ENCODE results near the gene OPTC. TPM values are rescaled to one million over a fixed set of nuclear protein-coding genes. Genes with fewer than 3 reads are reported as not detected.

The OPTC gene
- total and polyA plus RNA-seq, 2 of the 8 experiments (the other 6 are each of a cell fraction or from before 2014, with no cell fraction given): 1.1 to 4.0 TPM

DNA sequence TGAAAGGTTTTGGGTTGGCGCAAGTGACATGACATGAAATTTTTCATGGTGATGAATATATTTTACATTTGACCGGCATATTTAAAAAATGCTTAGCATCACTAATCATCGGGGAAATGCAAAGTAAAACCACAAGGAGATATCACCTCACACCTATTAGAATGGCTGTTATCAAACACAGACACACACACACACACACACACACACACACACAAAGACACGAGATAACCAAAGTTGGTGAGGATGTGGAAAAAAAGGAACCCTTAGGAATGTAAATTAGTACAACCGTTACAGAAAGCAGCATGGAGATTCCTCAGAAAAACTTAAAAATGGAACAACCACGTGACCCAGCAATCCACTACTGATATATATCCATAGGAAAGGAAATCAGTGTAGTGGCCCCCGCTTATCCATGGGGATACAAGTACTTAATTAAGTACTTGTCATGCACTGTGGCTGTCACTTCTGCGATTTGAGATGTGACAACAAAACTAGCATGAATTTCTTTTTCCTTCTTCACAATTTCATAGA lies 34.2 kb upstream of the OPTC start:
- Histone ChIP-seq H2BK20ac (ENCODE audit: low read length) (no peak overlapping the region), H3K79me2 (ENCODE audit: control insufficient read depth in 1 of 2, insufficient read depth in 2 of 2, low read length in 2 of 2) (no peaks in the 10 kb centered on the region), H3K4me2 (ENCODE audit: insufficient read depth in 1 of 2, low read depth in 2 of 2, low read length in 2 of 2) (no peak overlapping the region), H3K56ac (replicated peaks; ENCODE audit: insufficient read length, low read depth, low read length) (no peak overlapping the region), H3K4me1 (replicated peaks in 1 of 4; ENCODE audit: control insufficient read depth in 3 of 4, insufficient read depth in 4 of 4, low read length in 3 of 4) (peaks cover 0 to 6% (median 1%) of the 10 kb centered on the region in 4 experiments; a peak in 3 of 7 replicates), H4K5ac (ENCODE audit: insufficient read length, low read depth, low read length) (no peak overlapping the region), H2BK12ac (ENCODE audit: low read depth, low read length) (no peak overlapping the region), H3K4ac (replicated peaks; ENCODE audit: insufficient read length, low read depth, low read length) (no peak overlapping the region), H4K20me1 (replicated peaks in 1 of 2; ENCODE audit: control insufficient read depth in 1 of 2, insufficient read depth in 2 of 2, low read length in 2 of 2) (no peaks in the 10 kb centered on the region), H3K27me3 (replicated peaks in 1 of 4; ENCODE audit: control insufficient read depth in 3 of 4, extremely low read depth in 1 of 4, insufficient read depth in 3 of 4, low read length in 3 of 4) (no peaks in the 10 kb centered on the region), H3K23me2 (ENCODE audit: low read depth, low read length) (no peaks in the 10 kb centered on the region), H3K23ac (ENCODE audit: insufficient read length) (no peak overlapping the region), H4K91ac (replicated peaks; ENCODE audit: insufficient read length, low read length) (no peak overlapping the region), H3K9ac (replicated peaks in 1 of 4; ENCODE audit: extremely low read depth in 1 of 4, low read depth in 3 of 4, low read length in 3 of 4) (no peak overlapping the region), H3K9me3 (ENCODE audit: insufficient read depth in 2 of 2, low read depth in 1 of 2, low read length in 1 of 2) (no peaks in the 10 kb centered on the region), H4K8ac (ENCODE audit: extremely low read depth, insufficient read depth, low read length) (no peak overlapping the region), H2AFZ (ENCODE audit: low read length) (no peak overlapping the region), H3K18ac (ENCODE audit: extremely low read depth, low read length) (no peak overlapping the region), H3K14ac (ENCODE audit: insufficient read length) (no peak overlapping the region), H3K79me1 (ENCODE audit: low read depth, low read length) (no peaks in the 10 kb centered on the region), H2AK5ac (ENCODE audit: low read depth, low read length) (no peak overlapping the region), H2BK15ac (ENCODE audit: low read length) (no peak overlapping the region), H3K4me3 (ENCODE audit: extremely low read depth in 1 of 4, insufficient read depth in 2 of 4, low read depth in 3 of 4, low read length in 4 of 4) (no peak overlapping the region), H2BK120ac (replicated peaks; ENCODE audit: low read depth, low read length) (no peak overlapping the region), H2BK5ac (ENCODE audit: low read depth, low read length) (no peak overlapping the region), H3K27ac (ENCODE audit: low read depth, low read length) (no peak overlapping the region), H3K36me3 (ENCODE audit: control insufficient read depth in 2 of 4, insufficient read depth in 4 of 4, low read length in 3 of 4) (no peaks in the 10 kb centered on the region)
- DNase-seq (ENCODE audit: low read depth in 1 of 2, low spot score in 2 of 2) (no peak), FAIRE-seq (no peak)
- 87% methylated on average over 8 of the region's 8 CpGs; no CpG with 5 or more reads in 1 of the 2 experiments for WGBS, 2 experiments (ENCODE audit: extremely low coverage in 1 of 2, insufficient coverage in 1 of 2, insufficient read length in 1 of 2, insufficient replicate concordance in 2 of 2, low coverage in 1 of 2, low lambda C conversion rate in 2 of 2, missing lambda C conversion rate in 1 of 2)
- ChIA-PET CTCF (ENCODE audit: partially characterized antibody) (interaction anchor here (1.0 to 1.3 kb wide), 3 partner anchors 28 to 192 kb away, joined by 3 to 5 read pairs (median 3); no protein-coding TSS in a partner anchor), POLR2A (ENCODE audit: partially characterized antibody) (no interaction called here)
- TF ChIP-seq SIN3A (conservative IDR thresholded peaks at IDR 0.05 in 1 of 2, IDR thresholded peaks at IDR 0.05 in 1 of 2; ENCODE audit: low read depth in 1 of 2, low read length in 2 of 2) (no peak), RBBP5 (IDR thresholded peaks at IDR 0.05; ENCODE audit: borderline replicate concordance, low read depth, low read length) (no peak), SAP30 (IDR thresholded peaks at IDR 0.05; ENCODE audit: insufficient read depth, insufficient replicate concordance, low read length) (no peak), HDAC2 (IDR thresholded peaks at IDR 0.05; ENCODE audit: borderline replicate concordance in 1 of 2, low read depth in 2 of 2, low read length in 2 of 2) (no peak), SIX5 (IDR thresholded peaks at IDR 0.05; ENCODE audit: low read depth, low read length) (no peak), RAD21 (IDR thresholded peaks at IDR 0.05 in 1 of 2, conservative IDR thresholded peaks at IDR 0.05 in 1 of 2; ENCODE audit: low read depth in 2 of 2, low read length in 2 of 2) (no peak), TAF7 (optimal IDR thresholded peaks at IDR 0.05; ENCODE audit: borderline replicate concordance, low read depth, low read length) (no peak), KDM5A (IDR thresholded peaks at IDR 0.05; ENCODE audit: low read length) (no peak), HDAC6 (IDR thresholded peaks at IDR 0.05; ENCODE audit: low read depth, low read length) (no peak), FOSL1 (IDR thresholded peaks at IDR 0.05; ENCODE audit: insufficient read depth, low read depth, low read length) (no peak), PHF8 (conservative IDR thresholded peaks at IDR 0.05; ENCODE audit: low read depth, low read length) (no peak), CBX5 (IDR thresholded peaks at IDR 0.05; ENCODE audit: low read depth, low read length) (no peak), BRCA1 (IDR thresholded peaks at IDR 0.05; ENCODE audit: low read depth, low read length) (no peak)
